ENCODE measurements around the gene GIPC3.

GIPC3 gene

DNA sequence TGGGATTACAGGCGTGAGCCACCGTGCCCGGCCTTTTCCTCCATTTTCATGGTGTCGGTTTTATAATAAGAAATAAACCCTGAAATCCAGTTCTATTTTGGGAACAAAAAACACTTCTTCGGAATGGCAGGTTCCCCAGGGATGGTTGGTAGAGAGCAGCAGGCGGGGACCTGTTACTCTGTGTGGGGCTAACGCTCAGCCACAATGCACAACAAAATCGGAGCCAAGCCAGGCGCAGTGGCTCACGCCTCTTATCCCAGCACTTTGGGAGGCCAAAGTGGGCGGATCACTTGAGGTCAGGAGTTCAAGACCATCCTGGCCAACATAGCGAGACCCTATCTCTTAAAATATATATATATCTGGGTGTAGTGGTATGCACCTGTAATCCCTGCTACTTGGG, 15.7 kb downstream of the GIPC3 start:
- POLR2A ChIA-PET (ENCODE audit: low non-redundant PET), result no interaction called here
- no peak for DNase-seq (ENCODE audit: low spot score)
- CTCF ChIA-PET, result interaction anchor here (0.8 kb wide), 1 partner anchor 56 kb away, joined by 6 read pairs; no protein-coding TSS in a partner anchor
- TF ChIP-seq, protein P1, sequence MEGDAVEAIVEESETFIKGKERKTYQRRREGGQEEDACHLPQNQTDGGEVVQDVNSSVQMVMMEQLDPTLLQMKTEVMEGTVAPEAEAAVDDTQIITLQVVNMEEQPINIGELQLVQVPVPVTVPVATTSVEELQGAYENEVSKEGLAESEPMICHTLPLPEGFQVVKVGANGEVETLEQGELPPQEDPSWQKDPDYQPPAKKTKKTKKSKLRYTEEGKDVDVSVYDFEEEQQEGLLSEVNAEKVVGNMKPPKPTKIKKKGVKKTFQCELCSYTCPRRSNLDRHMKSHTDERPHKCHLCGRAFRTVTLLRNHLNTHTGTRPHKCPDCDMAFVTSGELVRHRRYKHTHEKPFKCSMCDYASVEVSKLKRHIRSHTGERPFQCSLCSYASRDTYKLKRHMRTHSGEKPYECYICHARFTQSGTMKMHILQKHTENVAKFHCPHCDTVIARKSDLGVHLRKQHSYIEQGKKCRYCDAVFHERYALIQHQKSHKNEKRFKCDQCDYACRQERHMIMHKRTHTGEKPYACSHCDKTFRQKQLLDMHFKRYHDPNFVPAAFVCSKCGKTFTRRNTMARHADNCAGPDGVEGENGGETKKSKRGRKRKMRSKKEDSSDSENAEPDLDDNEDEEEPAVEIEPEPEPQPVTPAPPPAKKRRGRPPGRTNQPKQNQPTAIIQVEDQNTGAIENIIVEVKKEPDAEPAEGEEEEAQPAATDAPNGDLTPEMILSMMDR (conservative IDR thresholded peaks at IDR 0.05; ENCODE audit: low read depth), result no peak
- no peak overlapping the region for H3K27ac ChIP-seq

GRCh38 chr19:3603121-3603811, 18.0 kb downstream of the GIPC3 start:
- CTCF ChIA-PET, result interaction anchor here (0.6 kb wide), 2 partner anchors 16 to 28 kb away, joined by 3 to 4 read pairs; no protein-coding TSS in a partner anchor
- DNase-seq (ENCODE audit: low spot score), result no peak

DNA sequence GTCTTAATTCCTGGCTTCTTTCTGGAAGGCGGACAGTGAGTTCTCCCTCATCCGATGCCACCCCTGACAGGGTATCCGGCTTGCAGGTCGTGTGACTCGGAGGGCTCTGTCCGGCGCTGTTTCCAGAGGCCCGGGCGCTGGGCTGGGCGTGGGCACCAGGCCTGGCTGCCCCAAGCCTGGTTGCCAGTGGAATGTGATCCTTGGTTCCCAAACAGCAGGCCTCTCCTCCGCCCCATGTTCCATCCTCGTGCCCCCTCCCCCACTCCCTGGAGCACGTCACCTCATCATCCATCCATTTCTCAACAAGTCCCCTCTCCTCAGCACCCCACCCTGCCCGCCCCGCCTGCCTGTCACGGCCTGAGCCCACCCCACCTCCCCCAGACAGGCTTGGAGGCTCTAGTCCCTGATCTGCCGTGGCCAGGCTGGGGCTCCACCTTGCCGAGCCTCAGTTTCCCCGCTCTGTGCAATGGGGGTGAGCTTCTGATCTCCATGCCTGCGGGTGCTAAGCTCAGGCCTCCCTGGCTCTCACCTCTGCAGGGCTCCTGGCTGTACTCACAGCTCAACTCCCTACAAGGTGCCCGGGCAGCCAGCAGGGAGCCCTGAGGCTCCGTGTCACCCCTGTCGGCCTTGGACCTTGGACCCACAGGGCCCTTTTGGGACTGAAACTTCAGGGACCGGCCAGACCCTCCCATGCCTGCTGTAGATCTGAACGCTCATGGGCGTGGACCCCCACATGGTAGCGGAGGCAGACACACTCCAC, 19.1 kb downstream of the GIPC3 start:
- no peak for DNase-seq (ENCODE audit: low spot score)
- TF ChIP-seq, protein P1 (conservative IDR thresholded peaks at IDR 0.05; ENCODE audit: low read depth), result no peak
- no peak overlapping the region for H3K27ac ChIP-seq
- POLR2A ChIA-PET (ENCODE audit: low non-redundant PET), result no interaction called here
- CTCF ChIA-PET, result no interaction called here

More at GRCh38 chr19:3603121-3603811, 18.0 kb downstream of the GIPC3 start:
- no peak overlapping the region for H3K27ac ChIP-seq
- TF ChIP-seq, protein P1 (conservative IDR thresholded peaks at IDR 0.05; ENCODE audit: low read depth), result no peak
- POLR2A ChIA-PET (ENCODE audit: low non-redundant PET), result no interaction called here

GRCh38 chr19:3604987-3605343, 19.7 kb downstream of the GIPC3 start:
- ChIA-PET POLR2A (ENCODE audit: low non-redundant PET) (no interaction called here), CTCF (no interaction called here)
- DNase-seq (ENCODE audit: low spot score), result no peak
- H3K27ac ChIP-seq, result no peak overlapping the region
- TF ChIP-seq, protein P1 (conservative IDR thresholded peaks at IDR 0.05; ENCODE audit: low read depth), result no peak

- ChIA-PET POLR2A (ENCODE audit: low non-redundant PET) (no interaction called here), CTCF (no interaction called here)
- TF ChIP-seq, protein P1 (conservative IDR thresholded peaks at IDR 0.05; ENCODE audit: low read depth), result no peak
- no peak overlapping the region for H3K27ac ChIP-seq
- DNase-seq (ENCODE audit: low spot score), result no peak
Observed at GRCh38 chr19:3605361-3605760, 20.1 kb downstream of the GIPC3 start.

DNA sequence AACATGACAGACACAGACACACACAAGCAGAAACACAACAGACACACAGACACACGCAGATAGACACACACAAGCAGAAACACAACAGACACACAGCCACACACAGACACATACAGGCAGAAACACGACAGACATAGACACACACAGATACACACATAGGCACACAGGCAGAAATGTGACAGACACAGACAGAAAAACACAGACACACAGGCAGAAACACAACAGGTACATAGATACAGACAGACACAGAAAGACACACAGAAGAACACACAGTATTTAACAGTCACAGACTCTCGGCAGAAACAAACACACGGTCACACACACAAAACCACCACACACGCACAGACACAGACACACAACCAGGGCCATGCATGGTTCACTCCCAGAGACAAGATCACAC, 20.5 kb downstream of the GIPC3 start:
- CTCF ChIA-PET, result no interaction called here
- DNase-seq (ENCODE audit: low spot score), result no peak
- H3K27ac ChIP-seq, result no peak overlapping the region
- TF ChIP-seq, protein P1 (conservative IDR thresholded peaks at IDR 0.05; ENCODE audit: low read depth), result no peak
- POLR2A ChIA-PET (ENCODE audit: low non-redundant PET), result no interaction called here

Measured in RWPE1 (cell line).